ENCODE results near the gene SMYD2. TPM values are rescaled to one million over a fixed set of nuclear protein-coding genes. Genes with fewer than 3 reads are reported as not detected.

Gene SMYD2
- total RNA-seq, 1 experiment from 2014 or later: 47.5 TPM

DNA sequence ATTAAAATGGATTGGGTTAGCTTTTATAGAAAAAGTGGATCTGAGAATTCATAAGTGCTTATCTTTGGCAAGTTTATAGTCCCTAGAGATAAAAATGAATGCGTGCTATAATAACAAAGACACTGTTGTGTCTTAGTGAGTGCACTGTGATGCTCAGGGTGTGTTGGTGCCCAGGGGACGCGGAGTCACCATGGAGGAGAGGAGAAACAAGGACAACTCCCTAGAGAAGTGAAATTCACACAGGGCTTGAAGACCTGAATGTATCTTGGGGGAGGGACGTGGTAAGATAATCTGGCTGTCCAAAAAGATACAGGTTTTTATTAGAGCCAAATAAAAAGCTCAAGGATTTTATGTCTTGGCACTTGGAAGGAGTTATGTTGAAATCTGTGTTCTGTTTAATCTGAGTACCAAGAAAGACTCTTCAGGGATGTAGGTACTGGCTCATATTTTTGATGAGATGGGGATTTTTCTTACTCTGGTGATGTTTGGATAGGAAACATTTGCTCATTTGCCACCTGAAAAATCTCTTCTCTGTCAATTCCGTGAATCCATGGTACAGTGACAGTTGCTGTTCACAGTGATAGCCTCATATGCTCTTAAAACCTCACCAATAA lies 9.6 kb downstream of the SMYD2 start:
- CTCF ChIA-PET: no interaction called here
- no TSS peak for BruUV-seq (replicated peaks)
- Mint-ChIP-seq H3K27ac (ENCODE audit: unreplicated experiment) (no peak overlapping the region), H3K27me3 (ENCODE audit: unreplicated experiment) (no peaks in the 10 kb centered on the region), H3K4me1 (ENCODE audit: low read depth, unreplicated experiment) (no peaks in the 10 kb centered on the region), H3K9me3 (ENCODE audit: low read depth, unreplicated experiment) (no peaks in the 10 kb centered on the region), H3K4me3 (ENCODE audit: low read depth, unreplicated experiment) (no peak overlapping the region), H3K36me3 (ENCODE audit: insufficient read depth, unreplicated experiment) (no peaks in the 10 kb centered on the region)
- intact Hi-C loops (cut with micrococcal nuclease; ENCODE audit: unreplicated experiment): no loop called here
- DNase-seq: no peak
- TF ChIP-seq, protein P1, sequence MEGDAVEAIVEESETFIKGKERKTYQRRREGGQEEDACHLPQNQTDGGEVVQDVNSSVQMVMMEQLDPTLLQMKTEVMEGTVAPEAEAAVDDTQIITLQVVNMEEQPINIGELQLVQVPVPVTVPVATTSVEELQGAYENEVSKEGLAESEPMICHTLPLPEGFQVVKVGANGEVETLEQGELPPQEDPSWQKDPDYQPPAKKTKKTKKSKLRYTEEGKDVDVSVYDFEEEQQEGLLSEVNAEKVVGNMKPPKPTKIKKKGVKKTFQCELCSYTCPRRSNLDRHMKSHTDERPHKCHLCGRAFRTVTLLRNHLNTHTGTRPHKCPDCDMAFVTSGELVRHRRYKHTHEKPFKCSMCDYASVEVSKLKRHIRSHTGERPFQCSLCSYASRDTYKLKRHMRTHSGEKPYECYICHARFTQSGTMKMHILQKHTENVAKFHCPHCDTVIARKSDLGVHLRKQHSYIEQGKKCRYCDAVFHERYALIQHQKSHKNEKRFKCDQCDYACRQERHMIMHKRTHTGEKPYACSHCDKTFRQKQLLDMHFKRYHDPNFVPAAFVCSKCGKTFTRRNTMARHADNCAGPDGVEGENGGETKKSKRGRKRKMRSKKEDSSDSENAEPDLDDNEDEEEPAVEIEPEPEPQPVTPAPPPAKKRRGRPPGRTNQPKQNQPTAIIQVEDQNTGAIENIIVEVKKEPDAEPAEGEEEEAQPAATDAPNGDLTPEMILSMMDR (IDR thresholded peaks at IDR 0.05; ENCODE audit: unreplicated experiment): no peak

GRCh38 chr1:214292322-214292721 lies 11.4 kb downstream of the SMYD2 start:
- Mint-ChIP-seq H3K27me3 (ENCODE audit: unreplicated experiment) (no peaks in the 10 kb centered on the region), H3K4me3 (ENCODE audit: low read depth, unreplicated experiment) (no peak overlapping the region), H3K27ac (ENCODE audit: unreplicated experiment) (no peak overlapping the region), H3K36me3 (ENCODE audit: insufficient read depth, unreplicated experiment) (no peaks in the 10 kb centered on the region), H3K4me1 (ENCODE audit: low read depth, unreplicated experiment) (peaks cover 9% of the 10 kb centered on the region), H3K9me3 (ENCODE audit: low read depth, unreplicated experiment) (no peaks in the 10 kb centered on the region)
- no peak for DNase-seq
- CTCF ChIA-PET: interaction anchor here (0.6 kb wide), 2 partner anchors 18 to 21 kb away, joined by 3 read pairs; no protein-coding TSS in a partner anchor
- intact Hi-C loops (cut with micrococcal nuclease; ENCODE audit: unreplicated experiment): no loop called here
- TF ChIP-seq, protein P1 (IDR thresholded peaks at IDR 0.05; ENCODE audit: unreplicated experiment): no peak
- no TSS peak for BruUV-seq (replicated peaks)

GRCh38 chr1:214295934-214296333 lies 15.0 kb downstream of the SMYD2 start:
- H3K9me3 Mint-ChIP-seq (ENCODE audit: low read depth, unreplicated experiment): no peaks in the 10 kb centered on the region
- DNase-seq: no peak
- TF ChIP-seq, protein P1 (IDR thresholded peaks at IDR 0.05; ENCODE audit: unreplicated experiment): no peak
- CTCF ChIA-PET: no interaction called here
- no peaks in the 10 kb centered on the region for H3K36me3 Mint-ChIP-seq (ENCODE audit: insufficient read depth, unreplicated experiment)
- no peak overlapping the region for H3K27ac Mint-ChIP-seq (ENCODE audit: unreplicated experiment)
- intact Hi-C loops (cut with micrococcal nuclease; ENCODE audit: unreplicated experiment): no loop called here
- peaks cover 9% of the 10 kb centered on the region for H3K4me1 Mint-ChIP-seq (ENCODE audit: low read depth, unreplicated experiment)
- no TSS peak for BruUV-seq (replicated peaks)
- no peak overlapping the region for H3K4me3 Mint-ChIP-seq (ENCODE audit: low read depth, unreplicated experiment)
- no peaks in the 10 kb centered on the region for H3K27me3 Mint-ChIP-seq (ENCODE audit: unreplicated experiment)

DNA sequence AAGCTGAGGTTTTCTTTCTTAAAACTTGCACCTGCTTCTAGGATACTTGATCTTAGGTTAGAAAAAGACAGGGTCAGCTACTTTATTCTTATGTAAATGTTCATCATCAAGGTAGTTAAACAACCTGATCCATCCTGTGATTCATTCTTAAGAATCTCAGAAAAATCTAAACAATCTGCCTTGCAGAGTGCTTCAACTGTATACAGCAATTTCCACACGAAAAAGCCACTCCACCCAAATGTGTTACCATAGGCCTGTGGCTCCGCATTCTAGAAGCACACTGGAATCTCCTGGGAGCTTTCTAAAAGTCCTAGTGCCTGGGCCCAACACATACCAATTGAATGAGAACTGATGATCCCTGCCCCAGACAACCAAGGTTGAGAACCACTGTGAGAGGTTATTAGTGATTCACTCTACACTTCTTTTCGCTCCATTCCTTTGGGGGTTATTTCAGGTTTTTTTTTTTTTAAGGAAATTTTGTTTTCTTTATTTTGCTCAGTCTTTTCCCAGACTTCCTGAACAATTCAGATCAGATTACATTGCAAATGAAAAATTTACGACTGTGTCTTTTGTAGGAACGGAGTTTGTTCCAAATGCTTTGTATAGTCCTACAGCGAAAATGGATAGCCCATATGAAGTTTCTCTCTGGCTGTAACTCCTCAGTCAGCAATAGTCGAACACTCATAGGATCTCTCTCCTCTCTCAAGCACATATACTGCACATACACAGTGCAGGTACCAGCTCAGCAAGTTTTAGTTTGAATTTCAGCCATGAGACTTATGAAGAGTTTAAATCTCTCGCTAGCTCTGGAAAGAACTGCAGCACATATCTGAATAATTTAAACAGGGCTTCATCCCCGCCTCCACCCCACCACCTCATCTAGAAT lies 16.1 kb downstream of the SMYD2 start:
- BruUV-seq (replicated peaks): no TSS peak
- Mint-ChIP-seq H3K4me1 (ENCODE audit: low read depth, unreplicated experiment) (peaks cover 9% of the 10 kb centered on the region), H3K4me3 (ENCODE audit: low read depth, unreplicated experiment) (no peak overlapping the region), H3K27ac (ENCODE audit: unreplicated experiment) (no peak overlapping the region), H3K27me3 (ENCODE audit: unreplicated experiment) (no peaks in the 10 kb centered on the region), H3K9me3 (ENCODE audit: low read depth, unreplicated experiment) (no peaks in the 10 kb centered on the region), H3K36me3 (ENCODE audit: insufficient read depth, unreplicated experiment) (no peaks in the 10 kb centered on the region)
- TF ChIP-seq, protein P1 (IDR thresholded peaks at IDR 0.05; ENCODE audit: unreplicated experiment): no peak
- CTCF ChIA-PET: interaction anchor here (0.7 kb wide), 1 partner anchor 1202 kb away, joined by 4 read pairs; no protein-coding TSS in a partner anchor
- intact Hi-C loops (cut with micrococcal nuclease; ENCODE audit: unreplicated experiment): no loop called here
- no peak for DNase-seq
